Spinal cord (tissue), 10 donors: ENCODE data around the gene SLC5A5. TPM values are rescaled to one million over a fixed set of nuclear protein-coding genes. Genes with fewer than 3 reads are reported as not detected.

Source experiments
- DNase-seq, 6 donors: peaks; one replicate each; pipeline versions ENCODE4 v3.0.0 to v3.0.0-alpha.2; 2013 to 2015; ENCODE audit warnings: low spot score in 6 of 6, low read depth in 4 of 6
- H3K27ac ChIP-seq: one replicate; pipeline ENCODE4 v1.5.1; 2013; ENCODE audit warnings: low read depth, low read length, control low read depth
- H3K27me3 ChIP-seq: one replicate; pipeline ENCODE4 v1.6.1; 2013; ENCODE audit warnings: low read length; ENCODE audit not compliant: control insufficient read depth, insufficient read depth
- H3K36me3 ChIP-seq: one replicate; pipeline ENCODE4 v1.6.1; 2013; ENCODE audit warnings: low read length; ENCODE audit not compliant: control insufficient read depth, insufficient read depth
- H3K4me1 ChIP-seq: one replicate; pipeline ENCODE4 v1.6.1; 2013; ENCODE audit warnings: low read length; ENCODE audit not compliant: control insufficient read depth, insufficient read depth
- H3K4me3 ChIP-seq: one replicate; pipeline ENCODE4 v1.5.1; 2013; ENCODE audit warnings: low read depth, low read length, control low read depth
- H3K9me3 ChIP-seq: one replicate; pipeline ENCODE4 v1.6.1; 2013; ENCODE audit warnings: low read length; ENCODE audit not compliant: control insufficient read depth, insufficient read depth
- WGBS: methylation state at CpG from one replicate; pipeline ENCODE4 v1.1.5; 2013; ENCODE audit warnings: missing lambda C conversion rate; ENCODE audit not compliant: insufficient coverage; 5-methylcytosine and 5-hydroxymethylcytosine counted together
- polyA plus RNA-seq, 2 donors: library from polyadenylated mRNA; unstranded; fragments of 120-200 nt; gene quantifications; one replicate each; pipeline ENCODE4 v1.2.1, GENCODE V29; 2013; ENCODE audit not compliant: insufficient read length in 2 of 2
- total RNA-seq, 2 donors: library from RNA; depleted of rRNA in 1 of 2; stranded (reverse); fragments of 120-200 nt in 1 of 2; fragments of >200 nt in 1 of 2; gene quantifications; one replicate each; pipeline versions ENCODE4 v1.2.3 to v1.2.4, GENCODE V29; 2013 to 2014
- donor health status: healthy.

SLC5A5 gene
- total and polyA plus RNA-seq, 4 donors, result 0.10 to 104 (median 10.2) TPM

DNA sequence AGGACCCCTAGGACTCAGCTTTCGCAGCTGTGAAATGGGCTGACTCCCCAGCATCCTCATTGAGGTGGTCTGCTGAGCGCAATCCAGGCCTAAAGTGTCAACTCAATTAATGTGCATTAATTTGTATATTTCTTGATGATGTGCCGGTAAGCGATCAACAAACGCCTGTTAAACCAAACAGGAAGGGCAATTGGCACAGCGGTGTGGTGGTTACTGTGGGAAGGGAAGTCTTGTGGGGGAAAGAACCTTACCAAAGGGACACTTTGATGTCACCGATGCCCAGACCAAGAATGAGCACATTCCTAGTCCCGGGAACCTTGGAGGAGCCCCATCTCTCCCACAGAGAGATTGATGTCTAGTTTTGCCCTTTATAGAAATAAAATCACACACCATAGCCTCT lies 25.6 kb upstream of the SLC5A5 start:
- Histone ChIP-seq H3K27me3 (peaks cover 6% of the 10 kb centered on the region), H3K4me3 (no peak overlapping the region), H3K4me1 (peaks cover 37% of the 10 kb centered on the region), H3K36me3 (peaks cover 6% of the 10 kb centered on the region), H3K27ac (no peak overlapping the region), H3K9me3 (no peaks in the 10 kb centered on the region)
- WGBS, result 100% methylated on average over 2 of the region's 8 CpGs
- DNase-seq, result no peak

GRCh38 chr19:17847538-17848366 lies 24.0 kb upstream of the SLC5A5 start, which contains the start of gene JAK3:
Gene JAK3, minus strand, starts transcription at chr19:17847982. Its CDS starts 3,565 bp downstream, at chr19:17844417.
- DNase-seq, result peak in 5 of 6 donors; percentile 72 to 97 (median 81)
- peak within 1 kb of the TSS; percentile 22 for H3K4me3 ChIP-seq
- H3K27me3 ChIP-seq, result no peaks in the 10 kb centered on the region
- WGBS, result 8% methylated on average over 29 of the region's 40 CpGs
- H3K9me3 ChIP-seq, result no peaks in the 10 kb centered on the region
- peaks cover 21% of the 10 kb centered on the region for H3K4me1 ChIP-seq
- no peak within 1 kb of the TSS for H3K27ac ChIP-seq
- H3K36me3 ChIP-seq, result peaks cover 3% of the 10 kb centered on the region

DNA sequence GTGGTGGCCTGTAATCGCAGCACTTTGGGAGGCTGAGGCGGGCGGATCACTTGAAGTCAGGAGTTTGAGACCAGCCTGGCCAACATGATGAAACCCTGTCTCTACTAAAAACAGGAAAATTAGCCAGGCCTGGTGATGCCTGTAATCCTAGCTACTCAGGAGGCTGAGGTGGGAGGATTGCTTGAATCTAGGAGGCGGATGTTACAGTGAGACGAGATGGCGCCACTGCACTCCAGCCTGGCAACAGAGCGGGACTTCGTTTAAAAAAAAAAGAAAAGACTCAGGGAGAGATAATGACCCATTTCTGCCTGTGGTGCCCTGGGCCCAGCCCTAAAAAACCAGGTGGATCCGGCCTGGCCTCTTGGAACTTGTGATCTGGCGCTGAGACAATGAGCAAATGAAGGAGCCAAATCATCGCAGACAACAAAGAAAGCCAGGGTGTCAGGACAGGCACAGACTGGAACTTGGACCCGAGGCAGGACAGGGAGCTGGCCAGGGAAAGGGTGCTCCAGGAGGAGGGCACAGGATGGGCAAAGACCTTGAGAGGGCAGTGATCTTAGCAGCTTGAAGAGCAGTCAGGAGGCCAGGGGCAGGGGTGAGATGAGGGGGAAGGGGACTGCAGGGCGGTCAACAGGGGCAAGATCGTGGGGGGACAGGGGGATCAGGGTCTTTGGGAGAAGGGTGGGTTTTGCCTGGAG lies 23.0 kb upstream of the SLC5A5 start:
- no peaks in the 10 kb centered on the region for H3K27me3 ChIP-seq
- peaks cover 3% of the 10 kb centered on the region for H3K36me3 ChIP-seq
- no peak overlapping the region for H3K27ac ChIP-seq
- no peak for DNase-seq
- H3K4me1 ChIP-seq, result peaks cover 16% of the 10 kb centered on the region
- 81% methylated on average over 11 of the region's 14 CpGs for WGBS
- H3K4me3 ChIP-seq, result no peak overlapping the region
- no peaks in the 10 kb centered on the region for H3K9me3 ChIP-seq

DNA sequence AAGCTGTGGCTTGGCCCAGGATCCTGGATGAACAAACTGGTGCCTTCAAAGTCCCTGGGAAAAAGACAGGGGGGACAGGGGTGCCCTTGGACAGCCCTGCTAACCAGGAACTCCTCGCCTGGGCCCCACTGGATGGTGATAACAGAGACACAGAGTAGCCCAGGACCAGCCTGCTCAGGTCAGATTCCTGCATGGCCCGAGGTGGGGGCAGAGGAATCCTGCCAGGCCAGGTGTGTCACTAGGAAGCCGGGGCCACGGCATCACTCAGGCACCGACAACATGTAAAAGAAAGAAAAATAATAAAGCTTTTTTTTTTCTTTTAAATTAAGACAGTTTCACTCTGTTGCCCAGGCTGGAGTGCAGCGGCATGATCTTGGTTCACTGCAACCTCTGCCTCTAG lies 17.7 kb upstream of the SLC5A5 start:
- Histone ChIP-seq H3K27me3 (no peaks in the 10 kb centered on the region), H3K4me3 (no peak overlapping the region), H3K27ac (no peak overlapping the region), H3K9me3 (no peaks in the 10 kb centered on the region), H3K36me3 (no peaks in the 10 kb centered on the region), H3K4me1 (peaks cover 2% of the 10 kb centered on the region)
- WGBS, result 78% methylated on average over 3 of the region's 6 CpGs
- DNase-seq, result no peak

DNA sequence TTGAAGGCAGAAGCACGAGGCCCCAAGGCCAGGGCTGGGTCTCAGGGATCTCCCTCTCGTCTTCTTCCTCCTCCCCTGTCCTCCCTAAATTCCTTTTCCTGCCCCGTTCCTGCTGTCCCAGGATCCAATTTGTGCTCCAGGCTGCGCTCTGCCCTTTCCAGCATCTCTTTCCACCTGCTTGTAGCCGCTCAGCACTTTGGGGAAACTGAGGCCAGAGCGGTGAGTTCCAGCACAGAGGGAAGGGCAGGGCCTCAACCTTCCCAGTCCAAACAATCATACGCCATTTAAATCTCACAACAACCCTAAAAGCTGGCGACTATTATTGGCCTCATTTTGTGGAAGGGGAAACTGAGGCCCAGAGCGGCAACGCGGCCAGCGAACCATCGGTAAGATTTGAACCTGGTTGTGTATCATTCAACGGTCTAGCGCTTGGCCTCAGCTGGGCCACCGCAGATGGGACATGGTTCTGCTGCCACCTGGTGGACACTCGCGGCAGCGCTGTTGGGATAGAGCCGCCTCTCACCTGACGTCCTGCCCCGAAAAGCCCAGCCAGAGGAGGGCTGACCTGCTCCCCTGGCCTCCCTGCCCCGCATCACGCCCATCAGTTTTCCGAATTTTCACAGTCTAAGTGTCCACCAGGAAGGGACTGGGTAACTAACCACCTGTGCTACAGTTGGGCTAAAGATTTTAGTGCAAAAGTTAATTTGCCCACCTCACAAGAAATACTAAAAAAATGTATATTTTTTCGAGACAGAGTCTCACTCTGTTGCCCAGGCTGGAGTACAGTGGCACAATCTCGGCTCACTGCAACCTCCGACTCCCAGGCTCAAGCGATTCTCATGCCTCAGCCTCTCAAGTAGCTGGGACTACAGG lies 16.2 kb upstream of the SLC5A5 start:
- Histone ChIP-seq H3K27me3 (no peaks in the 10 kb centered on the region), H3K27ac (no peak overlapping the region), H3K4me1 (peaks cover 8% of the 10 kb centered on the region), H3K4me3 (no peak overlapping the region), H3K9me3 (no peaks in the 10 kb centered on the region), H3K36me3 (no peaks in the 10 kb centered on the region)
- peak in 5 of 6 donors; percentile 45 to 91 (median 59) for DNase-seq
- 19% methylated on average over 24 of the region's 29 CpGs for WGBS

GRCh38 chr19:17859533-17860330 lies 12.0 kb upstream of the SLC5A5 start, which contains the start of gene RPL18A:
Gene RPL18A, plus strand, starts transcription at chr19:17859910. Its CDS starts 47 bp downstream, at chr19:17859957.
- Histone ChIP-seq H3K36me3 (peaks cover 38% of the 10 kb centered on the region), H3K9me3 (no peaks in the 10 kb centered on the region), H3K27me3 (no peaks in the 10 kb centered on the region), H3K4me3 (peak within 1 kb of the TSS; percentile 92), H3K4me1 (peaks cover 22% of the 10 kb centered on the region), H3K27ac (peak within 1 kb of the TSS; percentile 1)
- under 1% methylated on average over 80 of the region's 80 CpGs for WGBS
- DNase-seq, result peak; percentile 96 to 100 (median 99)

GRCh38 chr19:17860331-17860992 lies 11.3 kb upstream of the SLC5A5 start:
- H3K9me3 ChIP-seq, result no peaks in the 10 kb centered on the region
- peaks cover 22% of the 10 kb centered on the region for H3K4me1 ChIP-seq
- H3K27ac ChIP-seq, result peak overlapping the region; percentile 1
- H3K27me3 ChIP-seq, result no peaks in the 10 kb centered on the region
- H3K4me3 ChIP-seq, result peak overlapping the region; percentile 92
- 1% methylated on average over 22 of the region's 22 CpGs for WGBS
- no peak for DNase-seq
- H3K36me3 ChIP-seq, result peaks cover 45% of the 10 kb centered on the region

- Histone ChIP-seq H3K27me3 (no peaks in the 10 kb centered on the region), H3K4me1 (peaks cover 22% of the 10 kb centered on the region), H3K27ac (no peak overlapping the region), H3K4me3 (peak overlapping the region; percentile 92), H3K36me3 (peaks cover 50% of the 10 kb centered on the region), H3K9me3 (no peaks in the 10 kb centered on the region)
- DNase-seq, result no peak
- WGBS, result no CpG with 5 or more reads among the region's 7 CpGs
Measured at GRCh38 chr19:17860993-17861360, 10.8 kb upstream of the SLC5A5 start.
